ENCODE measurements around the gene RAB26. TPM values are rescaled to one million over a fixed set of nuclear protein-coding genes. Genes with fewer than 3 reads are reported as not detected.

The RAB26 gene
- total and polyA plus RNA-seq, 2 of the 13 experiments (the other 11 are each of a cell fraction or from before 2014, with no cell fraction given): 0.86 to 3.6 TPM

DNA sequence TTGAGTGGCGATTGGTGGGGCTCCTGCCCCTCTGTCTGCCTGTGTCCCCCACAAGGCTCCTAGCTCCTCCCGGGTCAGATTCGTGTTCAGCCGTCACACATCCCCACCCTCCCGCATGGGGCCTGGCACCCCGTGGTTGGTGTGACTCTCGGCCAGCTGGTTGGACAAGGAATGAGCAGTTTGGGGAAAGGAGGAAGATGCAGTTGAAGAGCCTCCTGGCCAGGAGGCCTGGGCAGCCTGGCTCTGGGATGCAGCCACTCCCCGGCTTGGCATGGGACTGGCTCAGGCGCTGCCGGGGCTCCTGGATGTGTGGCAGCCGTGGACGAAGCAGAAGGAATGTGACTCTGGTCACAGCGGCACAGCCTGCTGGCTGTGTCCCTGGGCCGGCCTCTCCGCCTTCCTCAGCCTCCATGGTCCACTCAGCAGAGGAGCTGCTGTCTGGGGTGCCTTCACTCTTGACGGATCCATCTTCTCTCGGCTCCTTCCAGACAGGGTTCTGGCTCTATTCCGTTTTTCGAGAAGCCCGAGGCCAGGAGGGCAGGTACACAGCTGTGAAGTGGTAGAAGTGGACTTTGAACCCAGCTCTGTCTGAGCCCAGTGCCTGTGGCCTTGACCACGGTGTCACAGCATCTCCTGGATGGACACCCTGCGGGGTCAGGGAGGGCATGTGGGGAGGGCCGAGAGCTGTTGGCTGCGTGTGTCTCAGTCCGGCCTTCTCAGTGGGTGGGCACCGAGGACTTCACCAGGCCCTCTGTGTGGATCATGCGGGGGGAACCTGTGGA lies 9.2 kb downstream of the RAB26 start (continued):
- TF ChIP-seq, protein P1, sequence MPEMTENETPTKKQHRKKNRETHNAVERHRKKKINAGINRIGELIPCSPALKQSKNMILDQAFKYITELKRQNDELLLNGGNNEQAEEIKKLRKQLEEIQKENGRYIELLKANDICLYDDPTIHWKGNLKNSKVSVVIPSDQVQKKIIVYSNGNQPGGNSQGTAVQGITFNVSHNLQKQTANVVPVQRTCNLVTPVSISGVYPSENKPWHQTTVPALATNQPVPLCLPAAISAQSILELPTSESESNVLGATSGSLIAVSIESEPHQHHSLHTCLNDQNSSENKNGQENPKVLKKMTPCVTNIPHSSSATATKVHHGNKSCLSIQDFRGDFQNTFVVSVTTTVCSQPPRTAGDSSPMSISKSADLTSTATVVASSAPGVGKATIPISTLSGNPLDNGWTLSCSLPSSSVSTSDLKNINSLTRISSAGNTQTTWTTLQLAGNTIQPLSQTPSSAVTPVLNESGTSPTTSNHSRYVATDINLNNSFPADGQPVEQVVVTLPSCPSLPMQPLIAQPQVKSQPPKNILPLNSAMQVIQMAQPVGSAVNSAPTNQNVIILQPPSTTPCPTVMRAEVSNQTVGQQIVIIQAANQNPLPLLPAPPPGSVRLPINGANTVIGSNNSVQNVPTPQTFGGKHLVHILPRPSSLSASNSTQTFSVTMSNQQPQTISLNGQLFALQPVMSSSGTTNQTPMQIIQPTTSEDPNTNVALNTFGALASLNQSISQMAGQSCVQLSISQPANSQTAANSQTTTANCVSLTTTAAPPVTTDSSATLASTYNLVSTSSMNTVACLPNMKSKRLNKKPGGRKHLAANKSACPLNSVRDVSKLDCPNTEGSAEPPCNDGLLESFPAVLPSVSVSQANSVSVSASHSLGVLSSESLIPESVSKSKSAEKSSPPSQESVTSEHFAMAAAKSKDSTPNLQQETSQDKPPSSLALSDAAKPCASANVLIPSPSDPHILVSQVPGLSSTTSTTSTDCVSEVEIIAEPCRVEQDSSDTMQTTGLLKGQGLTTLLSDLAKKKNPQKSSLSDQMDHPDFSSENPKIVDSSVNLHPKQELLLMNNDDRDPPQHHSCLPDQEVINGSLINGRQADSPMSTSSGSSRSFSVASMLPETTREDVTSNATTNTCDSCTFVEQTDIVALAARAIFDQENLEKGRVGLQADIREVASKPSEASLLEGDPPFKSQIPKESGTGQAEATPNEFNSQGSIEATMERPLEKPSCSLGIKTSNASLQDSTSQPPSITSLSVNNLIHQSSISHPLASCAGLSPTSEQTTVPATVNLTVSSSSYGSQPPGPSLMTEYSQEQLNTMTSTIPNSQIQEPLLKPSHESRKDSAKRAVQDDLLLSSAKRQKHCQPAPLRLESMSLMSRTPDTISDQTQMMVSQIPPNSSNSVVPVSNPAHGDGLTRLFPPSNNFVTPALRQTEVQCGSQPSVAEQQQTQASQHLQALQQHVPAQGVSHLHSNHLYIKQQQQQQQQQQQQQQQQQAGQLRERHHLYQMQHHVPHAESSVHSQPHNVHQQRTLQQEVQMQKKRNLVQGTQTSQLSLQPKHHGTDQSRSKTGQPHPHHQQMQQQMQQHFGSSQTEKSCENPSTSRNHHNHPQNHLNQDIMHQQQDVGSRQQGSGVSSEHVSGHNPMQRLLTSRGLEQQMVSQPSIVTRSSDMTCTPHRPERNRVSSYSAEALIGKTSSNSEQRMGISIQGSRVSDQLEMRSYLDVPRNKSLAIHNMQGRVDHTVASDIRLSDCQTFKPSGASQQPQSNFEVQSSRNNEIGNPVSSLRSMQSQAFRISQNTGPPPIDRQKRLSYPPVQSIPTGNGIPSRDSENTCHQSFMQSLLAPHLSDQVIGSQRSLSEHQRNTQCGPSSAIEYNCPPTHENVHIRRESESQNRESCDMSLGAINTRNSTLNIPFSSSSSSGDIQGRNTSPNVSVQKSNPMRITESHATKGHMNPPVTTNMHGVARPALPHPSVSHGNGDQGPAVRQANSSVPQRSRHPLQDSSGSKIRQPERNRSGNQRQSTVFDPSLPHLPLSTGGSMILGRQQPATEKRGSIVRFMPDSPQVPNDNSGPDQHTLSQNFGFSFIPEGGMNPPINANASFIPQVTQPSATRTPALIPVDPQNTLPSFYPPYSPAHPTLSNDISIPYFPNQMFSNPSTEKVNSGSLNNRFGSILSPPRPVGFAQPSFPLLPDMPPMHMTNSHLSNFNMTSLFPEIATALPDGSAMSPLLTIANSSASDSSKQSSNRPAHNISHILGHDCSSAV (CRISPR knock-in tag; IDR thresholded peaks at IDR 0.05; ENCODE audit: borderline replicate concordance): no peak
- no peak for TF ChIP-seq ZNF335 (CRISPR knock-in tag; IDR thresholded peaks at IDR 0.05)
- peak; percentile 90 for TF ChIP-seq RBM22 (optimal IDR thresholded peaks at IDR 0.05; ENCODE audit: low read length)
- peak; percentile 77 for TF ChIP-seq ELF3 (CRISPR knock-in tag; IDR thresholded peaks at IDR 0.05)
- no peak for TF ChIP-seq HMGA1 (CRISPR knock-in tag; conservative IDR thresholded peaks at IDR 0.05)
- no peak for TF ChIP-seq HES4 (CRISPR knock-in tag; IDR thresholded peaks at IDR 0.05; ENCODE audit: borderline replicate concordance)
- no peak for TF ChIP-seq WIZ (CRISPR knock-in tag; IDR thresholded peaks at IDR 0.05)
- TF ChIP-seq SRF (IDR thresholded peaks at IDR 0.05; ENCODE audit: low read depth, low read length): no peak
- TF ChIP-seq RFX3 (CRISPR knock-in tag; IDR thresholded peaks at IDR 0.05): no peak
- no peak for TF ChIP-seq ZNF672 (CRISPR knock-in tag; IDR thresholded peaks at IDR 0.05)
- TF ChIP-seq NFRKB (IDR thresholded peaks at IDR 0.05): no peak
- no peak for TF ChIP-seq HNRNPK (IDR thresholded peaks at IDR 0.05; ENCODE audit: low read depth, low read length, poor library complexity, severe bottlenecking)
- TF ChIP-seq ZBTB8A (CRISPR knock-in tag; IDR thresholded peaks at IDR 0.05; ENCODE audit: borderline replicate concordance, low read depth): no peak
- no peak for TF ChIP-seq ZNF883 (CRISPR knock-in tag; IDR thresholded peaks at IDR 0.05; ENCODE audit: not compliant biosample characterization)
- no peak; the same call in 1 of the 2 replicates for TF ChIP-seq BORCS8-MEF2B (CRISPR knock-in tag; IDR thresholded peaks at IDR 0.05)
- TF ChIP-seq HNF4A (CRISPR knock-in tag; IDR thresholded peaks at IDR 0.05): peak; percentile 100
- TF ChIP-seq ATF5 (CRISPR knock-in tag; IDR thresholded peaks at IDR 0.05; ENCODE audit: low read depth): no peak
- no peak for TF ChIP-seq ZNF720 (CRISPR knock-in tag; IDR thresholded peaks at IDR 0.05)
- TF ChIP-seq CCDC6 (CRISPR knock-in tag; IDR thresholded peaks at IDR 0.05): no peak
- no peak for TF ChIP-seq RELA (CRISPR knock-in tag; IDR thresholded peaks at IDR 0.05)
- TF ChIP-seq ATF2 (CRISPR knock-in tag; IDR thresholded peaks at IDR 0.05): 0 out of 2 replicates have a peak, but pooled peaks have one; percentile 48
